ENCODE measurements around the gene CEACAM8. TPM values are rescaled to one million over a fixed set of nuclear protein-coding genes. Genes with fewer than 3 reads are reported as not detected.
"Not testable (repeated sequence)": the region's sequence is repeated elsewhere in the genome, so short reads cannot be mapped to it uniquely, and the experiment has no call there.

Gene CEACAM8
- total and polyA plus RNA-seq, 8 donors = 0.14 to 2.6 (median 0.36) TPM

GRCh38 chr19:42555317-42555716 lies 39.4 kb downstream of the CEACAM8 start:
- peak; percentile 45 for ATAC-seq
- TF ChIP-seq, protein P1, sequence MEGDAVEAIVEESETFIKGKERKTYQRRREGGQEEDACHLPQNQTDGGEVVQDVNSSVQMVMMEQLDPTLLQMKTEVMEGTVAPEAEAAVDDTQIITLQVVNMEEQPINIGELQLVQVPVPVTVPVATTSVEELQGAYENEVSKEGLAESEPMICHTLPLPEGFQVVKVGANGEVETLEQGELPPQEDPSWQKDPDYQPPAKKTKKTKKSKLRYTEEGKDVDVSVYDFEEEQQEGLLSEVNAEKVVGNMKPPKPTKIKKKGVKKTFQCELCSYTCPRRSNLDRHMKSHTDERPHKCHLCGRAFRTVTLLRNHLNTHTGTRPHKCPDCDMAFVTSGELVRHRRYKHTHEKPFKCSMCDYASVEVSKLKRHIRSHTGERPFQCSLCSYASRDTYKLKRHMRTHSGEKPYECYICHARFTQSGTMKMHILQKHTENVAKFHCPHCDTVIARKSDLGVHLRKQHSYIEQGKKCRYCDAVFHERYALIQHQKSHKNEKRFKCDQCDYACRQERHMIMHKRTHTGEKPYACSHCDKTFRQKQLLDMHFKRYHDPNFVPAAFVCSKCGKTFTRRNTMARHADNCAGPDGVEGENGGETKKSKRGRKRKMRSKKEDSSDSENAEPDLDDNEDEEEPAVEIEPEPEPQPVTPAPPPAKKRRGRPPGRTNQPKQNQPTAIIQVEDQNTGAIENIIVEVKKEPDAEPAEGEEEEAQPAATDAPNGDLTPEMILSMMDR (IDR thresholded peaks at IDR 0.05) = no peak
- no peak overlapping the region for H3K4me3 ChIP-seq
- peak in 1 of 4 donors; percentile 40 for DNase-seq
- H3K27me3 ChIP-seq = peaks cover 0 to 75% of the 10 kb centered on the region in 2 donors
- H3K36me3 ChIP-seq = no peaks in the 10 kb centered on the region
- peaks cover 0 to 42% of the 10 kb centered on the region in 2 donors for H3K4me1 ChIP-seq
- H3K27ac ChIP-seq = no peak overlapping the region
- intact Hi-C loops (cut with DNase I) = no loop called here
- H3K9me3 ChIP-seq = peaks cover 0 to 4% of the 10 kb centered on the region in 2 donors

DNA sequence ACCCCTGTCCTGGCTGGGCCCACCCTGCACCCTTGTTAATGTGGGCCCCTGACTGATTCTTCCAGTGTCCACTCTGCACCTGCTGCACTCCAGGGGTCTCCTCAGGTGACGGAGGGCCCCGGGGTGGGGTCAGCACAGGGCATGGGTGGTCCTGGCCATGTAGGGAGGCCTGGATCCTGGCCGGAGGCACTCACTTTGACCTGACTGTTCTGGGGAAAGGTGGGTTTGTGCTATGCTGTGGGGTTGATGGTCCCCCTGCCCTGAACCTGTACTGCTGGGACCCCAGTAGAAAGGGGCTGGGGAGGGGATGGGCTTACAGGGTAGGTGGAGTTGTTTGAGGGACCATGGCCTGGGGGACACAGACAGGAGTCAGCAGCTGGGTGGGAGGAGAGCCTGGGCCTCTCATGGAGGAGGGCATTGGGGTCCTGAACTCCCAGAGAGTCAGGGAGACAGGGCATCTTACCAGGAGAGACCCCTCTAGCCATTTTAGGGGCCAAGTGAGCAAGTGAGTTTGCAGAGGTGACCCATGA lies 40.6 kb downstream of the CEACAM8 start:
- no peak for ATAC-seq
- H3K36me3 ChIP-seq = no peaks in the 10 kb centered on the region
- H3K27ac ChIP-seq = peak overlapping the region in 1 of 2 donors; percentile 48
- TF ChIP-seq, protein P1 (IDR thresholded peaks at IDR 0.05) = no peak
- intact Hi-C loops (cut with DNase I) = no loop called here
- DNase-seq = no peak
- no peak overlapping the region for H3K4me3 ChIP-seq
- peaks cover 0 to 42% of the 10 kb centered on the region in 2 donors for H3K4me1 ChIP-seq
- H3K27me3 ChIP-seq = peaks cover 0 to 78% of the 10 kb centered on the region in 2 donors
- peaks cover 0 to 11% of the 10 kb centered on the region in 2 donors for H3K9me3 ChIP-seq

DNA sequence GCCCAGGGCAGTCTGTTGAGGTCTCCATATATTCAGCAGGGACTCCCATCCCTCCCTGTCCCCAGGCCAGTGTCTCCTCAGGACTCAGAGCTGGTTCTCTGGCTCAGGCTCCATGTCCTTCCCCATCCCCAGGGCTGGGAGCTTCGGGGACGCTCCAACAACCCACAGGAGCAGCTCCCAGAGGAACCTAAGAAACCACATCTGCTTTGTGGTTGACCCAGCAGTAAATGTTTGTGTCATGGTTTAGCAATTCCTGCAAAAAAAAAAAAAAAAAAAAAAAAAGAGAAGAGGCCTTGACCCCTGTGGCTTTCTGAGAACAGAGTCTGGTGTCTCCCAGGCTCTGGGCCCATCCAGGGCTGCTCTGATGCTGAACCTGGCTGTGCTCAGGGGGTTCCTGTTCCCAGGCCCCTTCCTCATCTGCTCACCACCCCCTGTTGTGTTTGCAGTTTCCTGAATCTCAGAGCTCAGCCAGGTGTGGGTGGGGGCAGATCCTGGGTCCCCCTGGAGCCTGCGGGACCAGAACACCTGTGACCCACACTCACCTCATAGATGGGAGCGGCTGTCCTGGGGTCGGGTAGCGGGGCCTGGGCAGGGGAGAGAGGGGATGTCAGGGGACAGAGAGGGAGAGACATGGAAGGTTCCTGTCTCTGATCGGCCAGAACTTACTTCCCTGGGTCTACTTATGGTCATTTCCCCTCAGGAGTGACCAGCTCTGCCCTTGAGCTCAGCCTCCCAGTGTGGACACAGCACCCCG lies 41.3 kb downstream of the CEACAM8 start:
- ATAC-seq = peak; percentile 74
- H3K4me1 ChIP-seq = peaks cover 0 to 42% of the 10 kb centered on the region in 2 donors

DNA sequence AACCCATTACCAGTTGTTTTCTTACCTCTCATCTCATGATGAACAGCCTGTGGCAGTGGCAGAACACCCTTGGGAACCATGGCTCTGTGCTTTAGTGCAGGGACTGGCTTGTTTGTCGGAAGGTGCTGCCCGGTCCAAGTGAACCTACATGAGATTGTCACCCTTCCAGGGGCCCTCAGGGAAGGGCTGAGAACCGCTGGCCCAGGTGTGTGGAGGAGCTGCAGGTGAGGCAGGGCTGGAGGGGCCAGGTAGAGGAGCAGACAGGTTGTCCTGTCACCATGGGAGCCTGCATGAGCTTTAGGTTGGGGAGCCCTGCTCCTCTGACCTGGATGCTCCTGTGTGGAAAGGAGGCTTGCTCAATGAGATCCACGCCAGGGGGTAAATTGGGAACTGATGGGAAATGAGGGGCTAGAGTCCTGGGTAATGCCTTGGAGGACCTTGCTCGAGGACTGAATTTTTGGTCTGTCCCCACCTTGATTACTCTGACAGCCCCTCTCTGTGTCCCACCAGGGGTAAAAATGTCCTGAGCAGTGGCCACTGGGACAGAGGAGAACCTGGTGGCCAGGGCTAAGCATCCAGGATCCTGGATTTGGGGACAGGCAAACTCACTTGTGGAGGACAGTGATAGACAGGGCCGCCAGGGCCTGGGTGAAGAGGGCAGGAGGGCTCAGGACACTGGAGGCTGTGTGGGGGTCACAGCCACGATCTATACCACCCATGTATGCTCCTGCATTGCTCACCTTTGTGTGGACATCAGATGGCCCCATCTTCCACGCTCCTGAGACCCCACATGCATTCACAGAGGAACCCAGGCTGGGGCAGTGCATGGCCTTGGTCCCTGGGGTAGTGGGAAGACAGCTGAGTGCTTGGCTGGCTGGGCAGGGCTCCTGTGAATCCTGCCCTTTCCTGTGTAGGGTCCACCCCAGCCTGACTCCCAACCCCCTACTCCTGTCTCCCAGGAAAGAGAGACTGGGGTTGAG lies 42.3 kb downstream of the CEACAM8 start:
- intact Hi-C loops (cut with DNase I) = no loop called here
- peaks cover 0 to 85% of the 10 kb centered on the region in 2 donors for H3K27me3 ChIP-seq
- no peak for DNase-seq

More for the DNA sequence above, 41.3 kb downstream of the CEACAM8 start:
- intact Hi-C loops (cut with DNase I) = no loop called here
- TF ChIP-seq, protein P1 (IDR thresholded peaks at IDR 0.05) = no peak
- Histone ChIP-seq H3K9me3 (peaks cover 0 to 14% of the 10 kb centered on the region in 2 donors), H3K27ac (peak overlapping the region in 1 of 2 donors; percentile 48), H3K4me3 (no peak overlapping the region), H3K27me3 (peaks cover 0 to 83% of the 10 kb centered on the region in 2 donors), H3K36me3 (no peaks in the 10 kb centered on the region)
- DNase-seq = peak in 1 of 4 donors; percentile 51

GRCh38 chr19:42550521-42550920 lies 44.2 kb downstream of the CEACAM8 start:
- H3K27ac ChIP-seq; ATAC-seq; intact Hi-C loops (cut with DNase I); DNase-seq; H3K36me3 ChIP-seq; H3K4me3 ChIP-seq: not testable (repeated sequence)
- Histone ChIP-seq H3K9me3 (peaks cover 0 to 14% of the 10 kb centered on the region in 2 donors), H3K27me3 (peaks cover 0 to 87% of the 10 kb centered on the region in 2 donors), H3K4me1 (peaks cover 0 to 32% of the 10 kb centered on the region in 2 donors)

More for the DNA sequence above, 42.3 kb downstream of the CEACAM8 start:
- peak; percentile 8 for ATAC-seq
- TF ChIP-seq, protein P1 (IDR thresholded peaks at IDR 0.05) = no peak
- Histone ChIP-seq H3K4me3 (no peak overlapping the region), H3K36me3 (no peaks in the 10 kb centered on the region), H3K27ac (no peak overlapping the region), H3K9me3 (peaks cover 0 to 14% of the 10 kb centered on the region in 2 donors), H3K4me1 (peaks cover 0 to 42% of the 10 kb centered on the region in 2 donors)

- H3K4me1 ChIP-seq = peaks cover 0 to 18% of the 10 kb centered on the region in 2 donors
- peaks cover 0 to 14% of the 10 kb centered on the region in 2 donors for H3K9me3 ChIP-seq
- peaks cover 0 to 79% of the 10 kb centered on the region in 2 donors for H3K27me3 ChIP-seq
- H3K27ac ChIP-seq; DNase-seq; ATAC-seq; H3K4me3 ChIP-seq; H3K36me3 ChIP-seq; intact Hi-C loops (cut with DNase I): not testable (repeated sequence)
Observed at GRCh38 chr19:42549067-42549466, 45.7 kb downstream of the CEACAM8 start.
